ENCODE results near the gene MOBP. TPM values are rescaled to one million over a fixed set of nuclear protein-coding genes. Genes with fewer than 3 reads are reported as not detected.

MOBP gene
- total RNA-seq, 4 donors from 2014 or later = 0.20 to 2.5 (median 0.87) TPM; not detected in 1

- Histone ChIP-seq H3K36me3 (no peaks in the 10 kb centered on the region), H3K27me3 (no peaks in the 10 kb centered on the region), H3K9me3 (peaks cover 0 to 7% (median 0%) of the 10 kb centered on the region in 4 donors), H3K4me3 (no peak overlapping the region), H3K27ac (no peak overlapping the region), H3K4me1 (no peaks in the 10 kb centered on the region)
- WGBS, 2 donors = 69 to 73% methylated on average over 2 of the region's 2 CpGs
- TF ChIP-seq EP300 (IDR thresholded peaks at IDR 0.05) (no peak), POLR2A (IDR thresholded peaks at IDR 0.05) (no peak), CTCF (IDR thresholded peaks at IDR 0.05) (no peak)
- no peak for DNase-seq (ENCODE audit: low spot score in 2 of 2)
Observed at GRCh38 chr3:39519103-39519502, 51.6 kb downstream of the MOBP start.

- Histone ChIP-seq H3K4me1 (no peaks in the 10 kb centered on the region), H3K9me3 (peaks cover 0 to 13% (median 0%) of the 10 kb centered on the region in 4 donors), H3K27ac (no peak overlapping the region), H3K27me3 (no peaks in the 10 kb centered on the region), H3K4me3 (no peak overlapping the region), H3K36me3 (no peaks in the 10 kb centered on the region)
- no peak for DNase-seq (ENCODE audit: low spot score in 2 of 2)
- TF ChIP-seq POLR2A (IDR thresholded peaks at IDR 0.05) = no peak
- TF ChIP-seq EP300 (IDR thresholded peaks at IDR 0.05) = no peak
- TF ChIP-seq CTCF (IDR thresholded peaks at IDR 0.05) = no peak
- WGBS, 2 donors = 59 to 68% methylated on average over 3 of the region's 3 CpGs
Observed at GRCh38 chr3:39519554-39520288, 52.2 kb downstream of the MOBP start.

GRCh38 chr3:39521456-39521855 is 54.0 kb downstream of the MOBP start:
- no peaks in the 10 kb centered on the region for H3K27me3 ChIP-seq
- no peak for TF ChIP-seq EP300 (IDR thresholded peaks at IDR 0.05)
- no peak for TF ChIP-seq CTCF (IDR thresholded peaks at IDR 0.05)
- no peak for TF ChIP-seq POLR2A (IDR thresholded peaks at IDR 0.05)
- DNase-seq (ENCODE audit: low spot score in 2 of 2) = no peak
- H3K9me3 ChIP-seq = peaks cover 0 to 13% (median 0%) of the 10 kb centered on the region in 4 donors
- no peak overlapping the region for H3K27ac ChIP-seq
- 89 to 94% methylated on average over 3 of the region's 3 CpGs for WGBS, 2 donors
- H3K4me3 ChIP-seq = no peak overlapping the region
- no peaks in the 10 kb centered on the region for H3K36me3 ChIP-seq
- H3K4me1 ChIP-seq = no peaks in the 10 kb centered on the region

- H3K4me1 ChIP-seq = no peaks in the 10 kb centered on the region
- H3K27me3 ChIP-seq = no peaks in the 10 kb centered on the region
- no peak for DNase-seq (ENCODE audit: low spot score in 2 of 2)
- 80 to 83% methylated on average over 1 of the region's 1 CpG for WGBS, 2 donors
- H3K36me3 ChIP-seq = no peaks in the 10 kb centered on the region
- H3K4me3 ChIP-seq = no peak overlapping the region
- H3K27ac ChIP-seq = no peak overlapping the region
- H3K9me3 ChIP-seq = peaks cover 0 to 13% (median 0%) of the 10 kb centered on the region in 4 donors
- no peak for TF ChIP-seq POLR2A (IDR thresholded peaks at IDR 0.05)
Observed at GRCh38 chr3:39524107-39524506, 56.6 kb downstream of the MOBP start.

GRCh38 chr3:39528844-39529243 is 61.4 kb downstream of the MOBP start:
- Histone ChIP-seq H3K27me3 (no peaks in the 10 kb centered on the region), H3K4me1 (no peaks in the 10 kb centered on the region), H3K27ac (no peak overlapping the region), H3K4me3 (no peak overlapping the region), H3K9me3 (peaks cover 0 to 9% (median 0%) of the 10 kb centered on the region in 4 donors), H3K36me3 (no peaks in the 10 kb centered on the region)
- WGBS, 2 donors = 48 to 58% methylated on average over 4 of the region's 4 CpGs
- TF ChIP-seq CTCF (IDR thresholded peaks at IDR 0.05) (no peak), EP300 (IDR thresholded peaks at IDR 0.05) (no peak), POLR2A (IDR thresholded peaks at IDR 0.05) (no peak)
- no peak for DNase-seq (ENCODE audit: low spot score in 2 of 2)
